GM21576 (cell line): ENCODE measurements around the gene UGT1A8.
"Not testable (repeated sequence)": the region's sequence is repeated elsewhere in the genome, so short reads cannot be mapped to it uniquely, and the experiment has no call there.

Experiments
- ATAC-seq: cut with Tn5 transposase; IDR thresholded peaks from one replicate; pipeline ENCODE4 v1.9.1; 2021; ENCODE audit warnings: mild to moderate bottlenecking, moderate library complexity; ENCODE audit not compliant: unreplicated experiment

The UGT1A8 gene

GRCh38 chr2:233617476-233617875, at the start of gene UGT1A8:
TSS of gene UGT1A8 (plus strand) at chr2:233617633. CDS start at chr2:233617708, 75 bp downstream.
- not testable (repeated sequence) for ATAC-seq

- no peak for ATAC-seq
Measured at GRCh38 chr2:233571001-233571400, 46.4 kb upstream of the UGT1A8 start.

GRCh38 chr2:233571462-233571861, 46.0 kb upstream of the UGT1A8 start:
- ATAC-seq = no peak

GRCh38 chr2:233572468-233572867, 45.0 kb upstream of the UGT1A8 start:
- ATAC-seq = no peak

- ATAC-seq = not testable (repeated sequence)
Measured at GRCh38 chr2:233577341-233577740, 40.1 kb upstream of the UGT1A8 start.

GRCh38 chr2:233583217-233583965, 34.0 kb upstream of the UGT1A8 start:
- ATAC-seq = not testable (repeated sequence)

- no peak for ATAC-seq
Measured at GRCh38 chr2:233584210-233584609, 33.2 kb upstream of the UGT1A8 start.

GRCh38 chr2:233588400-233588799, 29.0 kb upstream of the UGT1A8 start:
- no peak for ATAC-seq

- ATAC-seq = not testable (repeated sequence)
Measured at GRCh38 chr2:233592706-233593105, 24.7 kb upstream of the UGT1A8 start.

- no peak for ATAC-seq
Measured at GRCh38 chr2:233593201-233593600, 24.2 kb upstream of the UGT1A8 start.

GRCh38 chr2:233597522-233597921, 19.9 kb upstream of the UGT1A8 start:
- ATAC-seq = no peak

- ATAC-seq = no peak
Measured at GRCh38 chr2:233598952-233599351, 18.5 kb upstream of the UGT1A8 start.

- no peak for ATAC-seq
Measured at GRCh38 chr2:233600386-233600785, 17.0 kb upstream of the UGT1A8 start.

GRCh38 chr2:233602076-233602475, 15.4 kb upstream of the UGT1A8 start:
- ATAC-seq = no peak

- ATAC-seq = no peak
Measured at GRCh38 chr2:233603520-233603919, 13.9 kb upstream of the UGT1A8 start.

GRCh38 chr2:233604826-233605225, 12.6 kb upstream of the UGT1A8 start:
- ATAC-seq = no peak

GRCh38 chr2:233605680-233606079, 11.8 kb upstream of the UGT1A8 start:
- no peak for ATAC-seq

GRCh38 chr2:233611284-233611683, 6.1 kb upstream of the UGT1A8 start:
- ATAC-seq = no peak

GRCh38 chr2:233620204-233620603, 2.8 kb downstream of the UGT1A8 start:
- no peak for ATAC-seq

- not testable (repeated sequence) for ATAC-seq
Measured at GRCh38 chr2:233621863-233622262, 4.4 kb downstream of the UGT1A8 start.

GRCh38 chr2:233627331-233628025, 10.0 kb downstream of the UGT1A8 start:
- ATAC-seq = no peak

- not testable (repeated sequence) for ATAC-seq
Measured at GRCh38 chr2:233636306-233636705, 18.9 kb downstream of the UGT1A8 start, which contains the start of gene UGT1A10. TSS of gene UGT1A10 (plus strand) at chr2:233636448. CDS start at chr2:233636523, 75 bp downstream.
